NB4 (cell line): ENCODE measurements around the gene DOK3.

Experiments
- POLR2A ChIP-seq: IDR thresholded peaks from 2 replicates; pipeline ENCODE4 v1.6.1; 2011; ENCODE audit warnings: mild to moderate bottlenecking; ENCODE audit not compliant: insufficient read length; ENCODE audit errors: extremely low read depth
- TF ChIP-seq, protein P1 (sequence below): IDR thresholded peaks from one replicate; pipeline ENCODE4 v1.5.1; 2012; ENCODE audit warnings: low read depth, low read length

DNA sequence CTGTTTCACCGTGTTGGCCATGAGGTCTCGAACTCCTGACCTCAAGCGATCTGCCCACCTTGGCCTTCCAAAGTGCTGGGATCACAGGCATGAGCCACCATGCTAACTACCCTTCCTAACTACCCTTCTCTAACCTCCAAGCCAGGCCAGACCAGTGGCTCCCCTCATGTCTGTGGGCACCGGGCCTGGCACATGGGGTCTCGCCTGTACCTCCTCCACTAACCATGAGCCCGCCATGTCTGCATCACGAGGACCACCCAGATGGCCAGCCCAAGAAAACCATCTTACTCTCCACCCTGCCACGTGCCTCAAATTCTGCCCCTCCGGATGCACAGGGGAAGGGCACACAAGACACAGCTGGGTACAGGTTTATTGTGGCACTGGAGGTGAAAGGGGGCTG, 26.6 kb downstream of the DOK3 start:
- TF ChIP-seq POLR2A, result no peak
- TF ChIP-seq, protein P1, sequence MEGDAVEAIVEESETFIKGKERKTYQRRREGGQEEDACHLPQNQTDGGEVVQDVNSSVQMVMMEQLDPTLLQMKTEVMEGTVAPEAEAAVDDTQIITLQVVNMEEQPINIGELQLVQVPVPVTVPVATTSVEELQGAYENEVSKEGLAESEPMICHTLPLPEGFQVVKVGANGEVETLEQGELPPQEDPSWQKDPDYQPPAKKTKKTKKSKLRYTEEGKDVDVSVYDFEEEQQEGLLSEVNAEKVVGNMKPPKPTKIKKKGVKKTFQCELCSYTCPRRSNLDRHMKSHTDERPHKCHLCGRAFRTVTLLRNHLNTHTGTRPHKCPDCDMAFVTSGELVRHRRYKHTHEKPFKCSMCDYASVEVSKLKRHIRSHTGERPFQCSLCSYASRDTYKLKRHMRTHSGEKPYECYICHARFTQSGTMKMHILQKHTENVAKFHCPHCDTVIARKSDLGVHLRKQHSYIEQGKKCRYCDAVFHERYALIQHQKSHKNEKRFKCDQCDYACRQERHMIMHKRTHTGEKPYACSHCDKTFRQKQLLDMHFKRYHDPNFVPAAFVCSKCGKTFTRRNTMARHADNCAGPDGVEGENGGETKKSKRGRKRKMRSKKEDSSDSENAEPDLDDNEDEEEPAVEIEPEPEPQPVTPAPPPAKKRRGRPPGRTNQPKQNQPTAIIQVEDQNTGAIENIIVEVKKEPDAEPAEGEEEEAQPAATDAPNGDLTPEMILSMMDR, result no peak
